Sigmoid colon (tissue), 7 donors: Measurements from ENCODE around the gene TNFRSF1B. TPM values are rescaled to one million over a fixed set of nuclear protein-coding genes. Genes with fewer than 3 reads are reported as not detected.

Experiments
- DNase-seq: peaks from one replicate; pipeline ENCODE4 v3.0.0-alpha.2; 2019
- H3K27ac ChIP-seq, 4 donors: fragments of 200-600 bp; sonication (generic); one replicate each; pipeline ENCODE4 v1.5.1; 2016 to 2019; ENCODE audit warnings: mild to moderate bottlenecking in 1 of 4
- H3K27me3 ChIP-seq, 3 donors: fragments of 200-600 bp; sonication (generic); one replicate each; pipeline ENCODE4 v1.5.1; 2019; ENCODE audit warnings: mild to moderate bottlenecking in 1 of 3
- H3K36me3 ChIP-seq, 4 donors: fragments of 200-600 bp; sonication (generic); one replicate each; pipeline ENCODE4 v1.5.1; 2016 to 2019
- H3K4me1 ChIP-seq, 4 donors: fragments of 200-600 bp; sonication (generic); one replicate each; pipeline ENCODE4 v1.5.1; 2017 to 2019
- H3K4me3 ChIP-seq, 4 donors: fragments of 200-600 bp; sonication (generic); one replicate each; pipeline ENCODE4 v1.5.1; 2017 to 2019; ENCODE audit warnings: mild to moderate bottlenecking in 2 of 4, moderate library complexity in 1 of 4
- H3K9me3 ChIP-seq, 4 donors: fragments of 200-600 bp in 3 of 4; sonication (generic) in 3 of 4; one replicate each; pipeline versions ENCODE4 v1.5.1 to v1.6.1; 2013 to 2019
- EP300 ChIP-seq, 4 donors: sonication (generic); formaldehyde crosslinking; IDR thresholded peaks; one replicate each; pipeline ENCODE4 v1.6.1; 2017; ENCODE audit warnings: antibody characterized with exemption in 4 of 4
- POLR2A ChIP-seq, 2 donors: fragments of 450-650 bp; IDR thresholded peaks; one replicate each; pipeline ENCODE4 v1.6.1; 2016; ENCODE audit warnings: antibody characterized with exemption in 2 of 2, mild to moderate bottlenecking in 2 of 2, moderate library complexity in 2 of 2
- POLR2AphosphoS5 ChIP-seq, 4 donors: sonication (generic); formaldehyde crosslinking; IDR thresholded peaks; one replicate each; pipeline ENCODE4 v1.6.1; 2017; ENCODE audit warnings: antibody characterized with exemption in 4 of 4
- WGBS, 2 donors: extraction: QIAGEN DNeasy Blood & Tissue Kit; methylation state at CpG; one replicate each; pipeline ENCODE4 v1.1.7; 2013; 5-methylcytosine and 5-hydroxymethylcytosine counted together
- intact Hi-C: fragments of 100-400 bp; cut with DNase I; formaldehyde crosslinking; loops from one replicate; pipeline ENCODE4 v1.15.1; 2023
- polyA plus RNA-seq, 3 donors: library from polyadenylated mRNA; stranded (reverse); fragments of 200-250 nt; gene quantifications; one replicate each; pipeline ENCODE4 v1.2.3, GENCODE V29; 2013
- total RNA-seq, 4 donors: library from RNA; depleted of rRNA; stranded (reverse); fragments of >200 nt; gene quantifications; one replicate each; pipeline ENCODE4 v1.1.0, GENCODE V29; 2016
- TF ChIP-seq, protein P1 (sequence below), 4 experiments: fragments of 450-650 bp in 3 of 4; fragments of 200-600 bp in 1 of 4; IDR thresholded peaks; one replicate each; pipeline ENCODE4 v1.5.1; 2016 to 2019; ENCODE audit warnings: antibody characterized with exemption in 4 of 4, mild to moderate bottlenecking in 3 of 4, moderate library complexity in 2 of 4
- donor health status: healthy with polysubstance abuse.
- donor health status: Bipolar disorder and iron deficiency.
- donor health status: healthy.

TNFRSF1B gene
- total and polyA plus RNA-seq, 7 donors: 4.2 to 37.2 (median 18.6) TPM

DNA sequence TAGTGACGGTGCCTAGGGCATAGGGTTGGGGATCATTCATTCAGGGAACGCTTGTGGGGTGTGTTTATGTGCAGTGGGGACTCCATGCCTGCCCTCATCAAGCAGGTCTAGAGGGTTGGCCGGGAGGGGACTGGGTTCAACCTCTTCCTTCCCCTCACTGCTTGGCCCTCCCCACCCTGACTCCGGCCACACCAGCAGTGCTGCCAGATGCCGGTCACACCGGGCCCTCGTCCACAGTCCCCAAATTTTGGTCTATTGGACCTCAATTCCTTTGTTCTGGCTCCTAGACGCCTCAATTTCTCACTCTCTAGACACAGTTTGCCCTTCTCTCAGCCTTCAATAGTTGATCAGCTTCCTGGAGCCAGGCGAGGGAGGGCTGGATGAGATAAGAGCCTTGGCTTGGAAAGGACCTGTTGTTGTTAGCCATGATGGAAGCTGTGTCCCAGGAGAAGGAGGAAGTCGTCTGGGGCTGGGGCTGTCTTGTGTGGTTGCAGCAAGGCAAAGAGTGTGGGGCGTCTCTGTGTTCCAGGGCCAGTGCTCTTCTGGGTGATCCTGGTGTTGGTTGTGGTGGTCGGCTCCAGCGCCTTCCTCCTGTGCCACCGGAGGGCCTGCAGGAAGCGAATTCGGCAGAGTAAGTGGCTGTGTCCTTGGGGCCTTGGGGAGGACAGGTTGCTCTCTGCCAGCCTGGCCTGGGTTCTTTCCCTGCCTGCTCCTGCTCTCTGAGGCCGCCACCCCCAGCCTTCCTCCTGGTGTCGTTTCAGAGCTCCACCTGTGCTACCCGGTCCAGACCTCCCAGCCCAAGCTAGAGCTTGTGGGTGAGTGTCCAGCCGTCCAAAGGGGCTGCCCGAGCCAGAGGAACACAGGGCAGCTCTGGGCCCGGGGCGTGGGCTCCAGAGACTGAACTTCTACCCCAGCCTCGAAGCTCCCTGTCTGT, 41.1 kb upstream of the TNFRSF1B start:
- no peaks in the 10 kb centered on the region for H3K36me3 ChIP-seq
- intact Hi-C loops: loop anchor here (1.0 kb wide), 1 partner anchor 84 kb away; no protein-coding TSS in a partner anchor
- H3K9me3 ChIP-seq: no peaks in the 10 kb centered on the region
- TF ChIP-seq, protein P1, sequence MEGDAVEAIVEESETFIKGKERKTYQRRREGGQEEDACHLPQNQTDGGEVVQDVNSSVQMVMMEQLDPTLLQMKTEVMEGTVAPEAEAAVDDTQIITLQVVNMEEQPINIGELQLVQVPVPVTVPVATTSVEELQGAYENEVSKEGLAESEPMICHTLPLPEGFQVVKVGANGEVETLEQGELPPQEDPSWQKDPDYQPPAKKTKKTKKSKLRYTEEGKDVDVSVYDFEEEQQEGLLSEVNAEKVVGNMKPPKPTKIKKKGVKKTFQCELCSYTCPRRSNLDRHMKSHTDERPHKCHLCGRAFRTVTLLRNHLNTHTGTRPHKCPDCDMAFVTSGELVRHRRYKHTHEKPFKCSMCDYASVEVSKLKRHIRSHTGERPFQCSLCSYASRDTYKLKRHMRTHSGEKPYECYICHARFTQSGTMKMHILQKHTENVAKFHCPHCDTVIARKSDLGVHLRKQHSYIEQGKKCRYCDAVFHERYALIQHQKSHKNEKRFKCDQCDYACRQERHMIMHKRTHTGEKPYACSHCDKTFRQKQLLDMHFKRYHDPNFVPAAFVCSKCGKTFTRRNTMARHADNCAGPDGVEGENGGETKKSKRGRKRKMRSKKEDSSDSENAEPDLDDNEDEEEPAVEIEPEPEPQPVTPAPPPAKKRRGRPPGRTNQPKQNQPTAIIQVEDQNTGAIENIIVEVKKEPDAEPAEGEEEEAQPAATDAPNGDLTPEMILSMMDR (IDR thresholded peaks at IDR 0.05): no peak
- no peak for TF ChIP-seq EP300 (IDR thresholded peaks at IDR 0.05)
- no peak for TF ChIP-seq POLR2AphosphoS5 (IDR thresholded peaks at IDR 0.05)
- TF ChIP-seq POLR2A (IDR thresholded peaks at IDR 0.05): no peak
- H3K27me3 ChIP-seq: no peaks in the 10 kb centered on the region
- peak overlapping the region in 2 of 4 donors; percentile 4 to 33 for H3K27ac ChIP-seq
- H3K4me1 ChIP-seq: peaks cover 0 to 22% (median 17%) of the 10 kb centered on the region in 4 donors
- 76 to 79% methylated on average over 24 of the region's 24 CpGs for WGBS, 2 donors
- H3K4me3 ChIP-seq: no peak overlapping the region
- DNase-seq: no peak

GRCh38 chr1:12126781-12127180, 40.0 kb upstream of the TNFRSF1B start:
- Histone ChIP-seq H3K4me3 (no peak overlapping the region), H3K4me1 (peaks cover 0 to 13% (median 9%) of the 10 kb centered on the region in 4 donors), H3K9me3 (no peaks in the 10 kb centered on the region), H3K27me3 (no peaks in the 10 kb centered on the region), H3K36me3 (no peaks in the 10 kb centered on the region), H3K27ac (no peak overlapping the region)
- intact Hi-C loops: no loop called here
- TF ChIP-seq POLR2A (IDR thresholded peaks at IDR 0.05): no peak
- TF ChIP-seq, protein P1 (IDR thresholded peaks at IDR 0.05): no peak
- TF ChIP-seq EP300 (IDR thresholded peaks at IDR 0.05): no peak
- TF ChIP-seq POLR2AphosphoS5 (IDR thresholded peaks at IDR 0.05): no peak
- 88 to 93% methylated on average over 9 of the region's 9 CpGs for WGBS, 2 donors
- DNase-seq: no peak

- no peak for TF ChIP-seq POLR2AphosphoS5 (IDR thresholded peaks at IDR 0.05)
- no peak for TF ChIP-seq POLR2A (IDR thresholded peaks at IDR 0.05)
- TF ChIP-seq, protein P1 (IDR thresholded peaks at IDR 0.05): no peak
- no peak for TF ChIP-seq EP300 (IDR thresholded peaks at IDR 0.05)
- DNase-seq: no peak
- no peak overlapping the region for H3K27ac ChIP-seq
- intact Hi-C loops: no loop called here
- H3K9me3 ChIP-seq: no peaks in the 10 kb centered on the region
- H3K4me1 ChIP-seq: peaks cover 0 to 9% (median 4%) of the 10 kb centered on the region in 4 donors
- no peaks in the 10 kb centered on the region for H3K36me3 ChIP-seq
- no peak overlapping the region for H3K4me3 ChIP-seq
- 87 to 94% methylated on average over 10 of the region's 10 CpGs for WGBS, 2 donors
- no peaks in the 10 kb centered on the region for H3K27me3 ChIP-seq
These were observed 39.5 kb upstream of the TNFRSF1B start for GRCh38 chr1:12127206-12127810.

- no peak overlapping the region for H3K4me3 ChIP-seq
- no peaks in the 10 kb centered on the region for H3K9me3 ChIP-seq
- DNase-seq: no peak
- H3K27me3 ChIP-seq: no peaks in the 10 kb centered on the region
- TF ChIP-seq, protein P1 (IDR thresholded peaks at IDR 0.05): no peak
- TF ChIP-seq POLR2A (IDR thresholded peaks at IDR 0.05) (no peak), EP300 (IDR thresholded peaks at IDR 0.05) (no peak), POLR2AphosphoS5 (IDR thresholded peaks at IDR 0.05) (no peak)
- intact Hi-C loops: no loop called here
- no peak overlapping the region for H3K27ac ChIP-seq
- 88 to 89% methylated on average over 15 of the region's 15 CpGs for WGBS, 2 donors
- H3K4me1 ChIP-seq: peaks cover 0 to 9% (median 4%) of the 10 kb centered on the region in 4 donors
- H3K36me3 ChIP-seq: no peaks in the 10 kb centered on the region
These were observed 38.7 kb upstream of the TNFRSF1B start for GRCh38 chr1:12128120-12128519.
